Measurements from ENCODE around the gene DDX4.
"Not testable (repeated sequence)": the region's sequence is repeated elsewhere in the genome, so short reads cannot be mapped to it uniquely, and the experiment has no call there.

GRCh38 chr5:55815939-55816338, 78.1 kb downstream of the DDX4 start:
- TF ChIP-seq GLIS3 (CRISPR knock-in tag; IDR thresholded peaks at IDR 0.05); SNAI2 (CRISPR knock-in tag; IDR thresholded peaks at IDR 0.05); RARB (CRISPR knock-in tag; IDR thresholded peaks at IDR 0.05); TOX (CRISPR knock-in tag; IDR thresholded peaks at IDR 0.05; ENCODE audit: borderline replicate concordance); CSDC2 (CRISPR knock-in tag; IDR thresholded peaks at IDR 0.05); OSR1 (CRISPR knock-in tag; IDR thresholded peaks at IDR 0.05): not testable (repeated sequence)
- TF ChIP-seq, protein P1, sequence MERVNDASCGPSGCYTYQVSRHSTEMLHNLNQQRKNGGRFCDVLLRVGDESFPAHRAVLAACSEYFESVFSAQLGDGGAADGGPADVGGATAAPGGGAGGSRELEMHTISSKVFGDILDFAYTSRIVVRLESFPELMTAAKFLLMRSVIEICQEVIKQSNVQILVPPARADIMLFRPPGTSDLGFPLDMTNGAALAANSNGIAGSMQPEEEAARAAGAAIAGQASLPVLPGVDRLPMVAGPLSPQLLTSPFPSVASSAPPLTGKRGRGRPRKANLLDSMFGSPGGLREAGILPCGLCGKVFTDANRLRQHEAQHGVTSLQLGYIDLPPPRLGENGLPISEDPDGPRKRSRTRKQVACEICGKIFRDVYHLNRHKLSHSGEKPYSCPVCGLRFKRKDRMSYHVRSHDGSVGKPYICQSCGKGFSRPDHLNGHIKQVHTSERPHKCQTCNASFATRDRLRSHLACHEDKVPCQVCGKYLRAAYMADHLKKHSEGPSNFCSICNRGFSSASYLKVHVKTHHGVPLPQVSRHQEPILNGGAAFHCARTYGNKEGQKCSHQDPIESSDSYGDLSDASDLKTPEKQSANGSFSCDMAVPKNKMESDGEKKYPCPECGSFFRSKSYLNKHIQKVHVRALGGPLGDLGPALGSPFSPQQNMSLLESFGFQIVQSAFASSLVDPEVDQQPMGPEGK (CRISPR knock-in tag; IDR thresholded peaks at IDR 0.05; ENCODE audit: borderline replicate concordance) = not testable (repeated sequence)
